ENCODE results near the gene CPT2. TPM values are rescaled to one million over a fixed set of nuclear protein-coding genes. Genes with fewer than 3 reads are reported as not detected.
A peak's percentile ranks its signal among the peaks of the same experiment; 100 is the strongest.

Gene CPT2
- total and polyA plus RNA-seq, 2 of the 13 experiments (the other 11 are each of a cell fraction or from before 2014, with no cell fraction given) = 12.6 to 14.6 TPM

GRCh38 chr1:53176452-53177208, 20.0 kb upstream of the CPT2 start (continued):
- TF ChIP-seq ZNF710 (CRISPR knock-in tag; IDR thresholded peaks at IDR 0.05; ENCODE audit: borderline replicate concordance) (0 out of 2 replicates have a peak, but pooled peaks have one; percentile 41), ERF (CRISPR knock-in tag; IDR thresholded peaks at IDR 0.05) (peak; percentile 68; the same call in 1 of the 2 replicates), ZFP91 (CRISPR knock-in tag; IDR thresholded peaks at IDR 0.05; ENCODE audit: borderline replicate concordance) (0 out of 2 replicates have a peak, but pooled peaks have one; percentile 43), GPN1 (CRISPR knock-in tag; IDR thresholded peaks at IDR 0.05; ENCODE audit: borderline replicate concordance) (no peak), ZNF33A (CRISPR knock-in tag; IDR thresholded peaks at IDR 0.05; ENCODE audit: borderline replicate concordance) (no peak), NFKB2 (CRISPR knock-in tag; IDR thresholded peaks at IDR 0.05; ENCODE audit: borderline replicate concordance) (no peak), ZFP37 (CRISPR knock-in tag; IDR thresholded peaks at IDR 0.05; ENCODE audit: borderline replicate concordance) (no peak), GABPB1 (CRISPR knock-in tag; IDR thresholded peaks at IDR 0.05) (no peak), ZFP1 (CRISPR knock-in tag; IDR thresholded peaks at IDR 0.05) (no peak), ARNT2 (CRISPR knock-in tag; IDR thresholded peaks at IDR 0.05; ENCODE audit: low read depth) (no peak), SMAD9 (CRISPR knock-in tag; IDR thresholded peaks at IDR 0.05) (no peak)
